Measurements from ENCODE around the gene PPP1R14C. TPM values are rescaled to one million over a fixed set of nuclear protein-coding genes. Genes with fewer than 3 reads are reported as not detected.
A peak's percentile ranks its signal among the peaks of the same experiment; 100 is the strongest.

Gene PPP1R14C
- polyA plus RNA-seq, 1 donor (not counting 4 experiments of a cell fraction or from before 2014, with no cell fraction given), result 50.6 TPM

DNA sequence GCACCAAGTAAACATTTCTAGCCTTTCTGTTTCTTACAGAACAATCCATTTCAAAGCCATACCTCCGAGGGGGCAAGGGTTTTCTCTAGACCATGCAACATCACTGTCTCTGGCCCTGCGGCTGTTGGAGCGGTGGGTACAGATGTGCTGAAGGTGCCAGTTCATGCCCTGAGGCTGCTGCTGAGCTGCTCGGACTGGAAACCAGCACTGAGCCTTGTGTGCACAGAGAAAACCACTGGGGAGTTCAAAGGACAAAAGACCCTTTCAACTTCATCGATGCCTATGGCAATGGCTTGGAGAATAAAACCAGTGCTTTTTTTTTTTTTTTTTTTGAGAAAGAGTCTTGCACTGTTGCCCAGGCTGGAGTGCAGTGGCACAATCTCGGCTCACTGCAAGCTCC lies 132.6 kb downstream of the PPP1R14C start:
- Histone ChIP-seq H3K4me3 (ENCODE audit: control insufficient read depth in 2 of 3, extremely low read depth in 1 of 3, insufficient read depth in 2 of 3, low read depth in 1 of 3, low read length in 3 of 3) (no peak overlapping the region), H3K79me2 (ENCODE audit: control insufficient read depth, insufficient read depth, low read length) (no peaks in the 10 kb centered on the region), H3K4me2 (ENCODE audit: control insufficient read depth, extremely low read depth, insufficient read depth, low read depth, low read length) (peak overlapping the region; percentile 35), H3K9me1 (ENCODE audit: control insufficient read depth, extremely low read depth, insufficient read depth, low read length) (no peaks in the 10 kb centered on the region), H2AFZ (ENCODE audit: control insufficient read depth, low read length) (peak overlapping the region; percentile 67), H3K27me3 (ENCODE audit: control insufficient read depth, extremely low read depth, insufficient read depth, low read length) (no peaks in the 10 kb centered on the region), H4K20me1 (ENCODE audit: control insufficient read depth, extremely low read depth, insufficient read depth, low read length) (no peaks in the 10 kb centered on the region), H3K4me1 (ENCODE audit: control insufficient read depth, extremely low read depth, insufficient read depth, low read length) (peaks cover 49% of the 10 kb centered on the region), H3K27ac (ENCODE audit: control insufficient read depth, insufficient read depth, low read length) (no peak overlapping the region), H3K9ac (ENCODE audit: control insufficient read depth, extremely low read depth, insufficient read depth, low read length) (no peak overlapping the region), H3K9me3 (ENCODE audit: control insufficient read depth, low read depth, low read length) (no peaks in the 10 kb centered on the region), H3K36me3 (ENCODE audit: control insufficient read depth in 2 of 2, extremely low read depth in 1 of 2, insufficient read depth in 2 of 2, low read length in 2 of 2) (no peaks in the 10 kb centered on the region)
- dilution Hi-C loops (cut with MboI; ENCODE audit: extremely low pct_ligation_motif_present, low sequenced_read_pairs), result no loop called here
- FAIRE-seq (no peak), DNase-seq (ENCODE audit: low read depth, low spot score) (no peak)
- TF ChIP-seq, protein P1, sequence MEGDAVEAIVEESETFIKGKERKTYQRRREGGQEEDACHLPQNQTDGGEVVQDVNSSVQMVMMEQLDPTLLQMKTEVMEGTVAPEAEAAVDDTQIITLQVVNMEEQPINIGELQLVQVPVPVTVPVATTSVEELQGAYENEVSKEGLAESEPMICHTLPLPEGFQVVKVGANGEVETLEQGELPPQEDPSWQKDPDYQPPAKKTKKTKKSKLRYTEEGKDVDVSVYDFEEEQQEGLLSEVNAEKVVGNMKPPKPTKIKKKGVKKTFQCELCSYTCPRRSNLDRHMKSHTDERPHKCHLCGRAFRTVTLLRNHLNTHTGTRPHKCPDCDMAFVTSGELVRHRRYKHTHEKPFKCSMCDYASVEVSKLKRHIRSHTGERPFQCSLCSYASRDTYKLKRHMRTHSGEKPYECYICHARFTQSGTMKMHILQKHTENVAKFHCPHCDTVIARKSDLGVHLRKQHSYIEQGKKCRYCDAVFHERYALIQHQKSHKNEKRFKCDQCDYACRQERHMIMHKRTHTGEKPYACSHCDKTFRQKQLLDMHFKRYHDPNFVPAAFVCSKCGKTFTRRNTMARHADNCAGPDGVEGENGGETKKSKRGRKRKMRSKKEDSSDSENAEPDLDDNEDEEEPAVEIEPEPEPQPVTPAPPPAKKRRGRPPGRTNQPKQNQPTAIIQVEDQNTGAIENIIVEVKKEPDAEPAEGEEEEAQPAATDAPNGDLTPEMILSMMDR (optimal IDR thresholded peaks at IDR 0.05 in 1 of 3, IDR thresholded peaks at IDR 0.05 in 1 of 3, conservative IDR thresholded peaks at IDR 0.05 in 1 of 3; ENCODE audit: extremely low read depth in 1 of 3, insufficient read depth in 2 of 3, low read length in 3 of 3), result no peak
- no peak for TF ChIP-seq EZH2 (IDR thresholded peaks at IDR 0.05; ENCODE audit: low read length)

- H2AFZ ChIP-seq (ENCODE audit: control insufficient read depth, low read length), result peak overlapping the region; percentile 47
- DNase-seq (ENCODE audit: low read depth, low spot score), result no peak
- peaks cover 41% of the 10 kb centered on the region for H3K4me1 ChIP-seq (ENCODE audit: control insufficient read depth, extremely low read depth, insufficient read depth, low read length)
- H4K20me1 ChIP-seq (ENCODE audit: control insufficient read depth, extremely low read depth, insufficient read depth, low read length), result no peaks in the 10 kb centered on the region
- H3K4me2 ChIP-seq (ENCODE audit: control insufficient read depth, extremely low read depth, insufficient read depth, low read depth, low read length), result peak overlapping the region; percentile 23
- no peak for FAIRE-seq
- H3K36me3 ChIP-seq (ENCODE audit: control insufficient read depth in 2 of 2, extremely low read depth in 1 of 2, insufficient read depth in 2 of 2, low read length in 2 of 2), result no peaks in the 10 kb centered on the region
- dilution Hi-C loops (cut with MboI; ENCODE audit: extremely low pct_ligation_motif_present, low sequenced_read_pairs), result no loop called here
- no peaks in the 10 kb centered on the region for H3K27me3 ChIP-seq (ENCODE audit: control insufficient read depth, extremely low read depth, insufficient read depth, low read length)
- no peak for TF ChIP-seq EZH2 (IDR thresholded peaks at IDR 0.05; ENCODE audit: low read length)
- TF ChIP-seq, protein P1 (optimal IDR thresholded peaks at IDR 0.05 in 1 of 3, IDR thresholded peaks at IDR 0.05 in 1 of 3, conservative IDR thresholded peaks at IDR 0.05 in 1 of 3; ENCODE audit: extremely low read depth in 1 of 3, insufficient read depth in 2 of 3, low read length in 3 of 3), result no peak
- no peak overlapping the region for H3K9ac ChIP-seq (ENCODE audit: control insufficient read depth, extremely low read depth, insufficient read depth, low read length)
- no peak overlapping the region for H3K27ac ChIP-seq (ENCODE audit: control insufficient read depth, insufficient read depth, low read length)
- no peaks in the 10 kb centered on the region for H3K9me3 ChIP-seq (ENCODE audit: control insufficient read depth, low read depth, low read length)
- no peaks in the 10 kb centered on the region for H3K9me1 ChIP-seq (ENCODE audit: control insufficient read depth, extremely low read depth, insufficient read depth, low read length)
- no peak overlapping the region for H3K4me3 ChIP-seq (ENCODE audit: control insufficient read depth in 2 of 3, extremely low read depth in 1 of 3, insufficient read depth in 2 of 3, low read depth in 1 of 3, low read length in 3 of 3)
- no peaks in the 10 kb centered on the region for H3K79me2 ChIP-seq (ENCODE audit: control insufficient read depth, insufficient read depth, low read length)
Measured at GRCh38 chr6:150276168-150276936, 133.5 kb downstream of the PPP1R14C start.

Data from keratinocyte (primary cell).